ELR (cell line): ENCODE measurements around the gene ABCD1.
"Not testable (repeated sequence)": the region's sequence is repeated elsewhere in the genome, so short reads cannot be mapped to it uniquely, and the experiment has no call there.

Experiments
- DNase-seq: peaks from one replicate; pipeline ENCODE4 v3.0.0-alpha.2; 2015; ENCODE audit warnings: low read depth

Gene ABCD1

GRCh38 chrX:153694256-153694655 lies 30.4 kb upstream of the ABCD1 start:
- DNase-seq: not testable (repeated sequence)

- DNase-seq: no peak
These were observed 29.9 kb upstream of the ABCD1 start for GRCh38 chrX:153694687-153695270.

- no peak for DNase-seq
These were observed 28.6 kb upstream of the ABCD1 start for GRCh38 chrX:153696100-153696499.

- DNase-seq: not testable (repeated sequence)
These were observed 28.1 kb upstream of the ABCD1 start for GRCh38 chrX:153696538-153696937.

GRCh38 chrX:153696986-153697722 lies 27.5 kb upstream of the ABCD1 start:
- peak; percentile 8 for DNase-seq

GRCh38 chrX:153697924-153698865 lies 26.5 kb upstream of the ABCD1 start:
- DNase-seq: no peak

GRCh38 chrX:153699210-153699783 lies 25.4 kb upstream of the ABCD1 start:
- not testable (repeated sequence) for DNase-seq

GRCh38 chrX:153699784-153700371 lies 24.8 kb upstream of the ABCD1 start:
- DNase-seq: not testable (repeated sequence)

GRCh38 chrX:153700376-153700945 lies 24.2 kb upstream of the ABCD1 start:
- DNase-seq: no peak

GRCh38 chrX:153700967-153701366 lies 23.7 kb upstream of the ABCD1 start:
- DNase-seq: no peak

GRCh38 chrX:153701706-153702105 lies 22.9 kb upstream of the ABCD1 start:
- DNase-seq: no peak

- no peak for DNase-seq
These were observed 22.2 kb upstream of the ABCD1 start for GRCh38 chrX:153702336-153703035.

- DNase-seq: no peak
These were observed 21.7 kb upstream of the ABCD1 start for GRCh38 chrX:153703036-153703370.

- no peak for DNase-seq
These were observed 20.6 kb upstream of the ABCD1 start for GRCh38 chrX:153704021-153704526.

- DNase-seq: not testable (repeated sequence)
These were observed 19.8 kb upstream of the ABCD1 start for GRCh38 chrX:153704631-153705402.

- DNase-seq: not testable (repeated sequence)
These were observed 19.1 kb upstream of the ABCD1 start for GRCh38 chrX:153705403-153706060.

GRCh38 chrX:153706799-153707198 lies 17.9 kb upstream of the ABCD1 start:
- DNase-seq: no peak

GRCh38 chrX:153707406-153707805 lies 17.2 kb upstream of the ABCD1 start:
- DNase-seq: no peak

- DNase-seq: peak; percentile 91
These were observed 16.2 kb upstream of the ABCD1 start for GRCh38 chrX:153708415-153708814.
